GM19467 (cell line): Measurements from ENCODE around the gene TMEM161B.
"Not testable (repeated sequence)": the region's sequence is repeated elsewhere in the genome, so short reads cannot be mapped to it uniquely, and the experiment has no call there.

Experiments
- ATAC-seq: cut with Tn5 transposase; IDR thresholded peaks from one replicate; pipeline ENCODE4 v1.9.1; 2021; ENCODE audit warnings: mild to moderate bottlenecking, moderate library complexity; ENCODE audit not compliant: unreplicated experiment

TMEM161B gene

GRCh38 chr5:88268385-88269184, at the start of gene TMEM161B:
TMEM161B (minus strand) TSS chr5:88268845; CDS start chr5:88268723, 122 bp downstream.
- ATAC-seq: peak; percentile 100

GRCh38 chr5:88304356-88304755, 35.7 kb upstream of the TMEM161B start:
- ATAC-seq: no peak

GRCh38 chr5:88298425-88298824, 29.8 kb upstream of the TMEM161B start:
- no peak for ATAC-seq

- no peak for ATAC-seq
These were observed 22.2 kb upstream of the TMEM161B start for GRCh38 chr5:88290801-88291200.

- no peak for ATAC-seq
These were observed 20.0 kb upstream of the TMEM161B start for GRCh38 chr5:88288528-88289197.

GRCh38 chr5:88287846-88288527, 19.3 kb upstream of the TMEM161B start:
- no peak for ATAC-seq

- ATAC-seq: no peak
These were observed 18.7 kb upstream of the TMEM161B start for GRCh38 chr5:88287302-88287701.

GRCh38 chr5:88283690-88284089, 15.0 kb upstream of the TMEM161B start:
- ATAC-seq: no peak

- no peak for ATAC-seq
These were observed 12.7 kb upstream of the TMEM161B start for GRCh38 chr5:88281322-88281721.

- ATAC-seq: no peak
These were observed 10.9 kb upstream of the TMEM161B start for GRCh38 chr5:88279584-88279983.

GRCh38 chr5:88276378-88276777, 7.7 kb upstream of the TMEM161B start:
- no peak for ATAC-seq

GRCh38 chr5:88275581-88275980, 6.9 kb upstream of the TMEM161B start:
- ATAC-seq: no peak

GRCh38 chr5:88269222-88269771, 652 bp upstream of the TMEM161B start:
- ATAC-seq: peak; percentile 3

GRCh38 chr5:88264565-88264964, 4.1 kb downstream of the TMEM161B start:
- not testable (repeated sequence) for ATAC-seq

- no peak for ATAC-seq
These were observed 5.3 kb downstream of the TMEM161B start for GRCh38 chr5:88263349-88263748.

- ATAC-seq: no peak
These were observed 6.5 kb downstream of the TMEM161B start for GRCh38 chr5:88262116-88262515.

- ATAC-seq: no peak
These were observed 10.0 kb downstream of the TMEM161B start for GRCh38 chr5:88258636-88259035.

- no peak for ATAC-seq
These were observed 11.8 kb downstream of the TMEM161B start for GRCh38 chr5:88256872-88257271.

- ATAC-seq: no peak
These were observed 12.6 kb downstream of the TMEM161B start for GRCh38 chr5:88256037-88256436.

GRCh38 chr5:88254320-88254719, 14.3 kb downstream of the TMEM161B start:
- ATAC-seq: no peak

GRCh38 chr5:88251048-88251711, 17.5 kb downstream of the TMEM161B start:
- no peak for ATAC-seq
